ENCODE measurements around the gene TMOD4. TPM values are rescaled to one million over a fixed set of nuclear protein-coding genes. Genes with fewer than 3 reads are reported as not detected.

Gene TMOD4
- total and polyA plus RNA-seq, 2 experiments from 2014 or later = 1.3 TPM; not detected in 1

GRCh38 chr1:151184211-151184610 is 8.4 kb upstream of the TMOD4 start (continued):
- TF ChIP-seq, protein P1, sequence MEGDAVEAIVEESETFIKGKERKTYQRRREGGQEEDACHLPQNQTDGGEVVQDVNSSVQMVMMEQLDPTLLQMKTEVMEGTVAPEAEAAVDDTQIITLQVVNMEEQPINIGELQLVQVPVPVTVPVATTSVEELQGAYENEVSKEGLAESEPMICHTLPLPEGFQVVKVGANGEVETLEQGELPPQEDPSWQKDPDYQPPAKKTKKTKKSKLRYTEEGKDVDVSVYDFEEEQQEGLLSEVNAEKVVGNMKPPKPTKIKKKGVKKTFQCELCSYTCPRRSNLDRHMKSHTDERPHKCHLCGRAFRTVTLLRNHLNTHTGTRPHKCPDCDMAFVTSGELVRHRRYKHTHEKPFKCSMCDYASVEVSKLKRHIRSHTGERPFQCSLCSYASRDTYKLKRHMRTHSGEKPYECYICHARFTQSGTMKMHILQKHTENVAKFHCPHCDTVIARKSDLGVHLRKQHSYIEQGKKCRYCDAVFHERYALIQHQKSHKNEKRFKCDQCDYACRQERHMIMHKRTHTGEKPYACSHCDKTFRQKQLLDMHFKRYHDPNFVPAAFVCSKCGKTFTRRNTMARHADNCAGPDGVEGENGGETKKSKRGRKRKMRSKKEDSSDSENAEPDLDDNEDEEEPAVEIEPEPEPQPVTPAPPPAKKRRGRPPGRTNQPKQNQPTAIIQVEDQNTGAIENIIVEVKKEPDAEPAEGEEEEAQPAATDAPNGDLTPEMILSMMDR (conservative IDR thresholded peaks at IDR 0.05; ENCODE audit: low read depth in 2 of 2) = no peak

GRCh38 chr1:151176514-151177045 is 799 bp upstream of the TMOD4 start:
- H4K20me1 ChIP-seq (replicated peaks; ENCODE audit: insufficient read depth) = no peaks in the 10 kb centered on the region; the same call in 1 of the 2 replicates
- ATAC-seq = no peak
- H3K4me3 Mint-ChIP-seq = no peak overlapping the region
- TF ChIP-seq ZNF331 (CRISPR knock-in tag; IDR thresholded peaks at IDR 0.05; ENCODE audit: low read depth) = no peak
- TF ChIP-seq, protein P1 (conservative IDR thresholded peaks at IDR 0.05; ENCODE audit: low read depth in 2 of 2) = no peak
- no peak for TF ChIP-seq JUNB (IDR thresholded peaks at IDR 0.05; ENCODE audit: unreplicated experiment)
- TF ChIP-seq ZNF114 (CRISPR knock-in tag; IDR thresholded peaks at IDR 0.05) = no peak
- TF ChIP-seq EZH2 (IDR thresholded peaks at IDR 0.05; ENCODE audit: low read depth, unreplicated experiment) = no peak
- no peak for TF ChIP-seq STAT1 (IDR thresholded peaks at IDR 0.05; ENCODE audit: unreplicated experiment)
- TF ChIP-seq CREB1 (CRISPR knock-in tag; IDR thresholded peaks at IDR 0.05; ENCODE audit: low read depth) = no peak
- TF ChIP-seq POLR2AphosphoS5 (IDR thresholded peaks at IDR 0.05; ENCODE audit: low read depth) = no peak
- TF ChIP-seq, protein P2, sequence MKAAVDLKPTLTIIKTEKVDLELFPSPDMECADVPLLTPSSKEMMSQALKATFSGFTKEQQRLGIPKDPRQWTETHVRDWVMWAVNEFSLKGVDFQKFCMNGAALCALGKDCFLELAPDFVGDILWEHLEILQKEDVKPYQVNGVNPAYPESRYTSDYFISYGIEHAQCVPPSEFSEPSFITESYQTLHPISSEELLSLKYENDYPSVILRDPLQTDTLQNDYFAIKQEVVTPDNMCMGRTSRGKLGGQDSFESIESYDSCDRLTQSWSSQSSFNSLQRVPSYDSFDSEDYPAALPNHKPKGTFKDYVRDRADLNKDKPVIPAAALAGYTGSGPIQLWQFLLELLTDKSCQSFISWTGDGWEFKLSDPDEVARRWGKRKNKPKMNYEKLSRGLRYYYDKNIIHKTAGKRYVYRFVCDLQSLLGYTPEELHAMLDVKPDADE (IDR thresholded peaks at IDR 0.05) = no peak
- TF ChIP-seq NANOG (IDR thresholded peaks at IDR 0.05; ENCODE audit: borderline replicate concordance) = no peak
- no peak for TF ChIP-seq EZH2phosphoT487 (IDR thresholded peaks at IDR 0.05; ENCODE audit: unreplicated experiment)
- TF ChIP-seq, protein P3, sequence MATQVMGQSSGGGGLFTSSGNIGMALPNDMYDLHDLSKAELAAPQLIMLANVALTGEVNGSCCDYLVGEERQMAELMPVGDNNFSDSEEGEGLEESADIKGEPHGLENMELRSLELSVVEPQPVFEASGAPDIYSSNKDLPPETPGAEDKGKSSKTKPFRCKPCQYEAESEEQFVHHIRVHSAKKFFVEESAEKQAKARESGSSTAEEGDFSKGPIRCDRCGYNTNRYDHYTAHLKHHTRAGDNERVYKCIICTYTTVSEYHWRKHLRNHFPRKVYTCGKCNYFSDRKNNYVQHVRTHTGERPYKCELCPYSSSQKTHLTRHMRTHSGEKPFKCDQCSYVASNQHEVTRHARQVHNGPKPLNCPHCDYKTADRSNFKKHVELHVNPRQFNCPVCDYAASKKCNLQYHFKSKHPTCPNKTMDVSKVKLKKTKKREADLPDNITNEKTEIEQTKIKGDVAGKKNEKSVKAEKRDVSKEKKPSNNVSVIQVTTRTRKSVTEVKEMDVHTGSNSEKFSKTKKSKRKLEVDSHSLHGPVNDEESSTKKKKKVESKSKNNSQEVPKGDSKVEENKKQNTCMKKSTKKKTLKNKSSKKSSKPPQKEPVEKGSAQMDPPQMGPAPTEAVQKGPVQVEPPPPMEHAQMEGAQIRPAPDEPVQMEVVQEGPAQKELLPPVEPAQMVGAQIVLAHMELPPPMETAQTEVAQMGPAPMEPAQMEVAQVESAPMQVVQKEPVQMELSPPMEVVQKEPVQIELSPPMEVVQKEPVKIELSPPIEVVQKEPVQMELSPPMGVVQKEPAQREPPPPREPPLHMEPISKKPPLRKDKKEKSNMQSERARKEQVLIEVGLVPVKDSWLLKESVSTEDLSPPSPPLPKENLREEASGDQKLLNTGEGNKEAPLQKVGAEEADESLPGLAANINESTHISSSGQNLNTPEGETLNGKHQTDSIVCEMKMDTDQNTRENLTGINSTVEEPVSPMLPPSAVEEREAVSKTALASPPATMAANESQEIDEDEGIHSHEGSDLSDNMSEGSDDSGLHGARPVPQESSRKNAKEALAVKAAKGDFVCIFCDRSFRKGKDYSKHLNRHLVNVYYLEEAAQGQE (IDR thresholded peaks at IDR 0.05; ENCODE audit: unreplicated experiment) = no peak

More at GRCh38 chr1:151176514-151177045, 799 bp upstream of the TMOD4 start:
- H3K27me3 ChIP-seq (ENCODE audit: insufficient read depth) = no peaks in the 10 kb centered on the region
- no peak overlapping the region for H3K4me2 ChIP-seq
- no peaks in the 10 kb centered on the region for H3K9me3 Mint-ChIP-seq
- H3F3A ChIP-seq (replicated peaks; ENCODE audit: low read depth) = 0 out of 2 replicates have a peak, but pooled peaks cover 4% of the 10 kb centered on the region
- H3K4me1 Mint-ChIP-seq = no peaks in the 10 kb centered on the region
- no peaks in the 10 kb centered on the region for H3K4me1 ChIP-seq (ENCODE audit: insufficient read depth)
- DNase-seq (ENCODE audit: low spot score) = no peak
- H3K9me2 ChIP-seq (ENCODE audit: insufficient read depth) = no peaks in the 10 kb centered on the region
- H3K79me2 ChIP-seq (replicated peaks; ENCODE audit: insufficient read depth) = no peaks in the 10 kb centered on the region
- H3K27ac Mint-ChIP-seq = peak overlapping the region; percentile 68; the same call in 1 of the 2 replicates
- peaks cover 66% of the 10 kb centered on the region for H3K36me3 Mint-ChIP-seq (ENCODE audit: low read depth)
- no peak overlapping the region for H3K4me3 ChIP-seq
- H2AFZ ChIP-seq = no peak overlapping the region
- peaks cover 10% of the 10 kb centered on the region for H3K36me3 ChIP-seq (ENCODE audit: insufficient read depth)
- H3K27me3 Mint-ChIP-seq (ENCODE audit: insufficient read depth, low read depth, poor library complexity) = peaks cover 5% of the 10 kb centered on the region
- no peak overlapping the region for H3K27ac ChIP-seq (ENCODE audit: low read depth)
